Left ventricle myocardium inferior (tissue), 1 donor: ENCODE measurements around the gene KIR3DL3. TPM values are rescaled to one million over a fixed set of nuclear protein-coding genes. Genes with fewer than 3 reads are reported as not detected.
"Not testable (repeated sequence)": the region's sequence is repeated elsewhere in the genome, so short reads cannot be mapped to it uniquely, and the experiment has no call there.

Source experiments
- DNase-seq: peaks from one replicate; pipeline ENCODE4 v3.0.0-alpha.2; 2020
- H3K27ac ChIP-seq: fragments of 200-600 bp; replicated peaks from 2 replicates; pipeline ENCODE4 v1.8.0; 2021
- H3K27me3 ChIP-seq: fragments of 200-600 bp; 2 replicates; pipeline ENCODE4 v1.8.0; 2021; ENCODE audit warnings: low read depth
- H3K36me3 ChIP-seq: fragments of 200-600 bp; 2 replicates; pipeline ENCODE4 v1.8.0; 2021
- H3K4me1 ChIP-seq: fragments of 200-600 bp; 2 replicates; pipeline ENCODE4 v1.8.0; 2021
- H3K4me3 ChIP-seq: fragments of 200-600 bp; 2 replicates; pipeline ENCODE4 v1.8.0; 2021; ENCODE audit warnings: mild to moderate bottlenecking, moderate library complexity
- H3K9me3 ChIP-seq: fragments of 200-600 bp; replicated peaks from 2 replicates; pipeline ENCODE4 v1.8.0; 2021
- CTCF ChIP-seq: fragments of 200-600 bp; IDR thresholded peaks from 2 replicates; pipeline ENCODE4 v1.8.0; 2021; ENCODE audit warnings: antibody characterized with exemption, mild to moderate bottlenecking, borderline replicate concordance
- intact Hi-C: fragments of 100-400 bp; cut with micrococcal nuclease; formaldehyde crosslinking; loops from one replicate; pipeline ENCODE4 v1.11.0; 2022
- total RNA-seq: library from RNA; stranded (reverse); fragmentation: NEBNext Ultra II Directional; extraction: Animal tissue kit (Norgen Biotek cat#: 25700); gene quantifications from one replicate; pipeline ENCODE4 v1.2.1, GENCODE V29; 2021
- donor health status: DM: no; HTN: yes; CAD: no; lungs with severe emphysema.

Gene KIR3DL3
- total RNA-seq, 1 donor from 2014 or later, result not detected

- no peak for DNase-seq
- Histone ChIP-seq H3K36me3 (no peaks in the 10 kb centered on the region), H3K27me3 (peaks cover 58% of the 10 kb centered on the region), H3K4me1 (no peaks in the 10 kb centered on the region), H3K9me3 (peaks cover 8% of the 10 kb centered on the region), H3K4me3 (no peak overlapping the region), H3K27ac (no peak overlapping the region)
- no peak for TF ChIP-seq CTCF
- intact Hi-C loops, result no loop called here
Measured at GRCh38 chr19:54691582-54692297, 32.5 kb upstream of the KIR3DL3 start.

- peaks cover 56% of the 10 kb centered on the region for H3K27me3 ChIP-seq
- no peak overlapping the region for H3K27ac ChIP-seq
- no peak for TF ChIP-seq CTCF
- no peaks in the 10 kb centered on the region for H3K36me3 ChIP-seq
- intact Hi-C loops, result no loop called here
- DNase-seq, result no peak
- no peak overlapping the region for H3K4me3 ChIP-seq
- no peaks in the 10 kb centered on the region for H3K4me1 ChIP-seq
- H3K9me3 ChIP-seq, result peaks cover 8% of the 10 kb centered on the region
Measured at GRCh38 chr19:54692298-54692615, 32.0 kb upstream of the KIR3DL3 start.

- H3K27ac ChIP-seq, result no peak overlapping the region
- no peak for DNase-seq
- peaks cover 61% of the 10 kb centered on the region for H3K27me3 ChIP-seq
- peaks cover 8% of the 10 kb centered on the region for H3K9me3 ChIP-seq
- H3K4me3 ChIP-seq, result no peak overlapping the region
- no peaks in the 10 kb centered on the region for H3K36me3 ChIP-seq
- intact Hi-C loops, result no loop called here
- no peak for TF ChIP-seq CTCF
- no peaks in the 10 kb centered on the region for H3K4me1 ChIP-seq
Measured at GRCh38 chr19:54694648-54695047, 29.6 kb upstream of the KIR3DL3 start.

- no peaks in the 10 kb centered on the region for H3K36me3 ChIP-seq
- intact Hi-C loops, result no loop called here
- peaks cover 65% of the 10 kb centered on the region for H3K27me3 ChIP-seq
- H3K4me1 ChIP-seq, result no peaks in the 10 kb centered on the region
- no peak for DNase-seq
- TF ChIP-seq CTCF, result no peak
- H3K9me3 ChIP-seq, result peaks cover 8% of the 10 kb centered on the region
- no peak overlapping the region for H3K27ac ChIP-seq
- no peak overlapping the region for H3K4me3 ChIP-seq
Measured at GRCh38 chr19:54696117-54696548, 28.1 kb upstream of the KIR3DL3 start.

GRCh38 chr19:54696766-54697165 lies 27.5 kb upstream of the KIR3DL3 start:
- no peak for TF ChIP-seq CTCF
- DNase-seq, result no peak
- no peak overlapping the region for H3K27ac ChIP-seq
- H3K9me3 ChIP-seq, result peaks cover 8% of the 10 kb centered on the region
- no peaks in the 10 kb centered on the region for H3K36me3 ChIP-seq
- no peak overlapping the region for H3K4me3 ChIP-seq
- intact Hi-C loops, result no loop called here
- H3K4me1 ChIP-seq, result no peaks in the 10 kb centered on the region
- H3K27me3 ChIP-seq, result peaks cover 64% of the 10 kb centered on the region

- H3K4me1 ChIP-seq, H3K27ac ChIP-seq, H3K4me3 ChIP-seq, DNase-seq, intact Hi-C loops, H3K9me3 ChIP-seq, H3K36me3 ChIP-seq: not testable (repeated sequence)
- peaks cover 58% of the 10 kb centered on the region for H3K27me3 ChIP-seq
Measured at GRCh38 chr19:54697716-54698115, 26.5 kb upstream of the KIR3DL3 start.
